Thyroid gland (tissue), 4 donors: ENCODE data around the gene PMIS2. TPM values are rescaled to one million over a fixed set of nuclear protein-coding genes. Genes with fewer than 3 reads are reported as not detected.

Experiments
- DNase-seq, 2 donors: peaks; one replicate each; pipeline ENCODE4 v3.0.0-alpha.2; 2019
- H3K27ac ChIP-seq, 3 donors: fragments of 200-600 bp; sonication (generic); 1 replicate in 2 of 3; 2 replicates in 1 of 3; pipeline ENCODE4 v1.5.1; 2016 to 2019; ENCODE audit warnings: mild to moderate bottlenecking in 1 of 3, moderate library complexity in 1 of 3
- H3K27me3 ChIP-seq: fragments of 200-600 bp; sonication (generic); one replicate; pipeline ENCODE4 v1.5.1; 2019
- H3K36me3 ChIP-seq, 2 donors: fragments of 200-600 bp; sonication (generic); one replicate each; pipeline ENCODE4 v1.5.1; 2016 to 2019
- H3K4me1 ChIP-seq, 2 donors: fragments of 200-600 bp; sonication (generic); one replicate each; pipeline ENCODE4 v1.5.1; 2017 to 2019
- H3K4me3 ChIP-seq, 3 donors: fragments of 200-600 bp; sonication (generic); replicated peaks in 1 of 3; 1 replicate in 2 of 3; 2 replicates in 1 of 3; pipeline ENCODE4 v1.5.1; 2016; ENCODE audit warnings: mild to moderate bottlenecking in 1 of 3
- H3K9me3 ChIP-seq: fragments of 200-600 bp; sonication (generic); one replicate; pipeline ENCODE4 v1.5.1; 2017
- CTCF ChIP-seq, 6 experiments: fragments of 200-600 bp in 3 of 6; fragments of 450-650 bp in 3 of 6; sonication (generic) in 3 of 6; IDR thresholded peaks; one replicate each; pipeline ENCODE4 v1.5.1; 2016 to 2019; ENCODE audit warnings: antibody characterized with exemption in 6 of 6, mild to moderate bottlenecking in 2 of 6, inconsistent platforms in 1 of 6, moderate library complexity in 1 of 6
- POLR2A ChIP-seq, 2 donors: fragments of 450-650 bp; IDR thresholded peaks; one replicate each; pipeline ENCODE4 v1.6.1; 2017; ENCODE audit warnings: antibody characterized with exemption in 2 of 2, mild to moderate bottlenecking in 2 of 2, moderate library complexity in 1 of 2
- WGBS, 2 donors: methylation state at CpG; one replicate each; pipeline ENCODE4 v1.1.5; 2017; 5-methylcytosine and 5-hydroxymethylcytosine counted together
- intact Hi-C: fragments of 100-400 bp; cut with DNase I; formaldehyde crosslinking; loops from one replicate; pipeline ENCODE4 v1.15.1; 2023
- total RNA-seq, 4 donors: library from RNA; depleted of rRNA; stranded (reverse); fragments of >200 nt; gene quantifications; one replicate each; pipeline ENCODE4 v1.2.3, GENCODE V29; 2016

Gene PMIS2
- total RNA-seq, 4 donors from 2014 or later, result not detected

- Histone ChIP-seq H3K9me3 (no peaks in the 10 kb centered on the region), H3K27ac (no peak overlapping the region), H3K4me3 (no peak overlapping the region), H3K36me3 (no peaks in the 10 kb centered on the region), H3K27me3 (no peaks in the 10 kb centered on the region), H3K4me1 (no peaks in the 10 kb centered on the region)
- TF ChIP-seq POLR2A (IDR thresholded peaks at IDR 0.05) (no peak), CTCF (IDR thresholded peaks at IDR 0.05) (no peak)
- no peak for DNase-seq
- intact Hi-C loops, result loop anchor here (10.0 kb wide), 1 partner anchor 264 kb away; the partner anchor contains the start of gene FFAR3
- WGBS, 2 donors, result 77 to 87% methylated on average over 6 to 7 of the region's 7 CpGs
Measured at GRCh38 chr19:35618857-35619256, 32.9 kb downstream of the PMIS2 start.

- Histone ChIP-seq H3K27me3 (no peaks in the 10 kb centered on the region), H3K4me1 (no peaks in the 10 kb centered on the region), H3K36me3 (no peaks in the 10 kb centered on the region), H3K4me3 (no peak overlapping the region), H3K27ac (no peak overlapping the region), H3K9me3 (no peaks in the 10 kb centered on the region)
- intact Hi-C loops, result loop anchor here (10.0 kb wide), 1 partner anchor 265 kb away; the partner anchor contains the start of gene FFAR3
- 94 to 97% methylated on average over 5 of the region's 12 CpGs for WGBS, 2 donors
- no peak for TF ChIP-seq CTCF (IDR thresholded peaks at IDR 0.05)
- TF ChIP-seq POLR2A (IDR thresholded peaks at IDR 0.05), result no peak
- no peak for DNase-seq
Measured at GRCh38 chr19:35619290-35619923, 33.4 kb downstream of the PMIS2 start.

- H3K27ac ChIP-seq, result no peak overlapping the region
- H3K9me3 ChIP-seq, result no peaks in the 10 kb centered on the region
- no peak overlapping the region for H3K4me3 ChIP-seq
- intact Hi-C loops, result no loop called here
- no peak for DNase-seq
- no peaks in the 10 kb centered on the region for H3K36me3 ChIP-seq
- TF ChIP-seq CTCF (IDR thresholded peaks at IDR 0.05), result no peak
- TF ChIP-seq POLR2A (IDR thresholded peaks at IDR 0.05), result no peak
- 95 to 97% methylated on average over 17 of the region's 17 CpGs for WGBS, 2 donors
- no peaks in the 10 kb centered on the region for H3K27me3 ChIP-seq
- H3K4me1 ChIP-seq, result no peaks in the 10 kb centered on the region
Measured at GRCh38 chr19:35620001-35620400, 34.0 kb downstream of the PMIS2 start.

GRCh38 chr19:35621708-35622107 is 35.7 kb downstream of the PMIS2 start:
- Histone ChIP-seq H3K9me3 (no peaks in the 10 kb centered on the region), H3K4me3 (no peak overlapping the region), H3K27ac (no peak overlapping the region), H3K36me3 (no peaks in the 10 kb centered on the region), H3K4me1 (no peaks in the 10 kb centered on the region), H3K27me3 (no peaks in the 10 kb centered on the region)
- whole genome bisulfite sequencing, 2 donors, result 93 to 98% methylated on average over 7 to 9 of the region's 9 CpGs
- intact Hi-C loops, result no loop called here
- DNase-seq, result no peak
- no peak for TF ChIP-seq POLR2A (IDR thresholded peaks at IDR 0.05)
- TF ChIP-seq CTCF (IDR thresholded peaks at IDR 0.05), result no peak

- Histone ChIP-seq H3K9me3 (no peaks in the 10 kb centered on the region), H3K36me3 (no peaks in the 10 kb centered on the region), H3K27ac (no peak overlapping the region), H3K27me3 (no peaks in the 10 kb centered on the region), H3K4me1 (no peaks in the 10 kb centered on the region), H3K4me3 (no peak overlapping the region)
- DNase-seq, result no peak
- WGBS, 2 donors, result 90 to 92% methylated on average over 11 to 13 of the region's 13 CpGs
- TF ChIP-seq CTCF (IDR thresholded peaks at IDR 0.05) (no peak), POLR2A (IDR thresholded peaks at IDR 0.05) (no peak)
- intact Hi-C loops, result no loop called here
Measured at GRCh38 chr19:35622750-35623149, 36.8 kb downstream of the PMIS2 start.
